Endodermal cell (in vitro differentiated cells): ENCODE data around the gene BLVRB. TPM values are rescaled to one million over a fixed set of nuclear protein-coding genes. Genes with fewer than 3 reads are reported as not detected.

Source experiments
- DNase-seq: peaks from one replicate; pipeline ENCODE4 v3.0.0-alpha.2; 2017
- H3K27ac ChIP-seq: 2 replicates; pipeline ENCODE4 v1.5.1; 2013; ENCODE audit warnings: mild to moderate bottlenecking, low read depth, low read length, moderate library complexity
- H3K27me3 ChIP-seq: 2 replicates; pipeline ENCODE4 v1.6.1; 2013; ENCODE audit warnings: mild to moderate bottlenecking, low read length, moderate library complexity; ENCODE audit not compliant: insufficient read depth, control insufficient read depth, poor library complexity, severe bottlenecking
- H3K36me3 ChIP-seq: 2 replicates; pipeline ENCODE4 v1.7.0; 2013; ENCODE audit warnings: mild to moderate bottlenecking, low read length, moderate library complexity; ENCODE audit not compliant: control insufficient read depth, insufficient read depth
- H3K4me1 ChIP-seq: one replicate; pipeline ENCODE4 v1.7.0; 2013; ENCODE audit warnings: low read length; ENCODE audit not compliant: control insufficient read depth, insufficient read depth
- H3K4me3 ChIP-seq: 2 replicates; pipeline ENCODE4 v1.5.1; 2013; ENCODE audit warnings: mild to moderate bottlenecking, low read length, moderate library complexity
- H3K9ac ChIP-seq: 2 replicates; pipeline ENCODE4 v1.6.1; 2013; ENCODE audit warnings: mild to moderate bottlenecking, low read length, moderate library complexity; ENCODE audit not compliant: poor library complexity, severe bottlenecking; ENCODE audit errors: extremely low read depth
- H3K9me3 ChIP-seq: 2 replicates; pipeline ENCODE4 v1.6.1; 2013; ENCODE audit warnings: mild to moderate bottlenecking, low read length, moderate library complexity; ENCODE audit not compliant: control insufficient read depth
- H3K27ac Mint-ChIP-seq: 2 replicates; pipeline ENCODE4 v1.8.0; 2020; ENCODE audit warnings: mixed read lengths
- H3K27me3 Mint-ChIP-seq: 2 replicates; pipeline ENCODE4 v1.8.0; 2021; ENCODE audit warnings: mild to moderate bottlenecking, mixed read lengths; ENCODE audit not compliant: insufficient read depth
- H3K36me3 Mint-ChIP-seq: 2 replicates; pipeline ENCODE4 v1.8.0; 2020; ENCODE audit warnings: low read depth, mixed read lengths
- H3K4me1 Mint-ChIP-seq: 2 replicates; pipeline ENCODE4 v1.8.0; 2020; ENCODE audit warnings: mixed read lengths
- H3K4me3 Mint-ChIP-seq: 2 replicates; pipeline ENCODE4 v1.8.0; 2020; ENCODE audit warnings: mild to moderate bottlenecking, moderate library complexity, mixed read lengths
- H3K9me3 Mint-ChIP-seq: 2 replicates; pipeline ENCODE4 v1.8.0; 2020; ENCODE audit warnings: mild to moderate bottlenecking, mixed read lengths
- WGBS, 2 experiments: methylation state at CpG; one replicate each; pipeline versions ENCODE4 v1.1.5 to v1.1.7; 2013; ENCODE audit warnings: missing lambda C conversion rate in 2 of 2, mixed read lengths in 1 of 2; ENCODE audit not compliant: insufficient coverage in 1 of 2, insufficient read length in 1 of 2; 5-methylcytosine and 5-hydroxymethylcytosine counted together
- total RNA-seq, 2 donors: library from RNA; stranded (reverse); fragmentation: NEBNext Ultra II Directional in 1 of 2; extraction: Animal tissue kit (Norgen Biotek cat#: 25700) in 1 of 2; gene quantifications; 2 replicates in 1 of 2; 3 replicates in 1 of 2; pipeline ENCODE4 v1.2.1, GENCODE V29; 2021
- TF ChIP-seq, protein P1 (sequence below): fragments of 200-600 bp; sonication (generic); conservative IDR thresholded peaks from 2 replicates; pipeline ENCODE4 v1.5.0; 2021; ENCODE audit warnings: antibody characterized with exemption, mild to moderate bottlenecking

BLVRB gene
- total RNA-seq, 2 donors from 2014 or later: 24.7 to 41.0 TPM

- no peak within 1 kb of the TSS for H3K27ac Mint-ChIP-seq
- peak; percentile 56 for DNase-seq
- H3K27me3 Mint-ChIP-seq: peaks cover 34% of the 10 kb centered on the region
- peaks cover 6% of the 10 kb centered on the region for H3K4me1 Mint-ChIP-seq
- no peak within 1 kb of the TSS for H3K9ac ChIP-seq
- peaks cover 37% of the 10 kb centered on the region for H3K27me3 ChIP-seq
- no peak within 1 kb of the TSS for H3K27ac ChIP-seq
- H3K4me1 ChIP-seq: no peaks in the 10 kb centered on the region
- TF ChIP-seq, protein P1, sequence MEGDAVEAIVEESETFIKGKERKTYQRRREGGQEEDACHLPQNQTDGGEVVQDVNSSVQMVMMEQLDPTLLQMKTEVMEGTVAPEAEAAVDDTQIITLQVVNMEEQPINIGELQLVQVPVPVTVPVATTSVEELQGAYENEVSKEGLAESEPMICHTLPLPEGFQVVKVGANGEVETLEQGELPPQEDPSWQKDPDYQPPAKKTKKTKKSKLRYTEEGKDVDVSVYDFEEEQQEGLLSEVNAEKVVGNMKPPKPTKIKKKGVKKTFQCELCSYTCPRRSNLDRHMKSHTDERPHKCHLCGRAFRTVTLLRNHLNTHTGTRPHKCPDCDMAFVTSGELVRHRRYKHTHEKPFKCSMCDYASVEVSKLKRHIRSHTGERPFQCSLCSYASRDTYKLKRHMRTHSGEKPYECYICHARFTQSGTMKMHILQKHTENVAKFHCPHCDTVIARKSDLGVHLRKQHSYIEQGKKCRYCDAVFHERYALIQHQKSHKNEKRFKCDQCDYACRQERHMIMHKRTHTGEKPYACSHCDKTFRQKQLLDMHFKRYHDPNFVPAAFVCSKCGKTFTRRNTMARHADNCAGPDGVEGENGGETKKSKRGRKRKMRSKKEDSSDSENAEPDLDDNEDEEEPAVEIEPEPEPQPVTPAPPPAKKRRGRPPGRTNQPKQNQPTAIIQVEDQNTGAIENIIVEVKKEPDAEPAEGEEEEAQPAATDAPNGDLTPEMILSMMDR: no peak
- no peaks in the 10 kb centered on the region for H3K9me3 Mint-ChIP-seq
- H3K36me3 ChIP-seq: no peaks in the 10 kb centered on the region
- no peaks in the 10 kb centered on the region for H3K9me3 ChIP-seq
- H3K4me3 ChIP-seq: peak within 1 kb of the TSS; percentile 89
- peak within 1 kb of the TSS; percentile 78 for H3K4me3 Mint-ChIP-seq
- no peaks in the 10 kb centered on the region for H3K36me3 Mint-ChIP-seq
- WGBS, 2 experiments: 8% methylated on average over 2 to 81 of the region's 87 CpGs
These were observed 1.6 kb upstream of the BLVRB start, which contains the start of gene SPTBN4 for GRCh38 chr19:40466985-40467734. TSS of gene SPTBN4 (plus strand) at chr19:40467001. CDS start at chr19:40472622, 5,621 bp downstream.

GRCh38 chr19:40466219-40466984 lies 857 bp upstream of the BLVRB start:
- Mint-ChIP-seq H3K4me3 (peak overlapping the region; percentile 78), H3K36me3 (no peaks in the 10 kb centered on the region), H3K27me3 (peaks cover 34% of the 10 kb centered on the region), H3K9me3 (no peaks in the 10 kb centered on the region), H3K4me1 (peaks cover 6% of the 10 kb centered on the region), H3K27ac (no peak overlapping the region)
- Histone ChIP-seq H3K27me3 (peaks cover 37% of the 10 kb centered on the region), H3K4me1 (no peaks in the 10 kb centered on the region), H3K36me3 (no peaks in the 10 kb centered on the region), H3K27ac (no peak overlapping the region), H3K9ac (no peak overlapping the region), H3K9me3 (no peaks in the 10 kb centered on the region), H3K4me3 (peak overlapping the region; percentile 89)
- peak; percentile 58 for DNase-seq
- TF ChIP-seq, protein P1: no peak
- WGBS, 2 experiments: 42 to 50% methylated on average over 31 to 48 of the region's 48 CpGs

- TF ChIP-seq, protein P1: no peak
- H3K27me3 ChIP-seq: peaks cover 37% of the 10 kb centered on the region
- no peaks in the 10 kb centered on the region for H3K9me3 ChIP-seq
- Mint-ChIP-seq H3K9me3 (no peaks in the 10 kb centered on the region), H3K27me3 (peaks cover 31% of the 10 kb centered on the region), H3K4me1 (peaks cover 6% of the 10 kb centered on the region), H3K36me3 (no peaks in the 10 kb centered on the region), H3K4me3 (peak overlapping the region; percentile 78), H3K27ac (peak overlapping the region; percentile 82)
- H3K27ac ChIP-seq: no peak overlapping the region
- peak overlapping the region; percentile 72 for H3K9ac ChIP-seq
- no peaks in the 10 kb centered on the region for H3K4me1 ChIP-seq
- peak overlapping the region; percentile 89 for H3K4me3 ChIP-seq
- DNase-seq: no peak
- 22 to 31% methylated on average over 10 to 11 of the region's 11 CpGs for whole genome bisulfite sequencing, 2 experiments
- H3K36me3 ChIP-seq: no peaks in the 10 kb centered on the region
These were observed 454 bp downstream of the BLVRB start for GRCh38 chr19:40465025-40465556.
